CD14-positive monocyte (primary cell): Measurements from ENCODE around the gene RERE. TPM values are rescaled to one million over a fixed set of nuclear protein-coding genes. Genes with fewer than 3 reads are reported as not detected.

Experiments used
- DNase-seq, 3 donors: peaks; one replicate each; pipeline ENCODE4 v3.0.0-alpha.2; 2011 to 2022
- H2AFZ ChIP-seq: 2 replicates; pipeline ENCODE4 v1.6.0; 2012; ENCODE audit warnings: mild to moderate bottlenecking, low read depth, low read length, inconsistent platforms; ENCODE audit not compliant: insufficient read depth, poor library complexity, severe bottlenecking
- H3K27ac ChIP-seq, 2 donors: 1 replicate in 1 of 2; 2 replicates in 1 of 2; pipeline ENCODE4 v1.5.1; 2012 to 2013; ENCODE audit warnings: low read length in 2 of 2, control low read depth in 1 of 2, inconsistent platforms in 1 of 2, low read depth in 1 of 2, mild to moderate bottlenecking in 1 of 2
- H3K27me3 ChIP-seq, 2 donors: one replicate each; pipeline versions ENCODE4 v1.6.0 to v1.6.1; 2011 to 2013; ENCODE audit warnings: low read length in 2 of 2; ENCODE audit not compliant: control insufficient read depth in 2 of 2, insufficient read depth in 2 of 2
- H3K36me3 ChIP-seq, 2 donors: replicated peaks in 1 of 2; 1 replicate in 1 of 2; 2 replicates in 1 of 2; pipeline versions ENCODE4 v1.5.1 to v1.6.1; 2012 to 2013; ENCODE audit warnings: low read length in 2 of 2, control low read depth in 1 of 2, inconsistent platforms in 1 of 2, mild to moderate bottlenecking in 1 of 2; ENCODE audit not compliant: insufficient read depth in 2 of 2, control insufficient read depth in 1 of 2
- H3K4me1 ChIP-seq, 2 donors: 1 replicate in 1 of 2; 2 replicates in 1 of 2; pipeline versions ENCODE4 v1.5.1 to v1.6.1; 2012 to 2013; ENCODE audit warnings: low read length in 2 of 2, control low read depth in 1 of 2, inconsistent platforms in 1 of 2, mild to moderate bottlenecking in 1 of 2, moderate library complexity in 1 of 2; ENCODE audit not compliant: insufficient read depth in 2 of 2, control insufficient read depth in 1 of 2
- H3K4me2 ChIP-seq: replicated peaks from 2 replicates; pipeline ENCODE3; 2012; ENCODE audit warnings: low read length, moderate library complexity, mild to moderate bottlenecking; ENCODE audit not compliant: poor library complexity, severe bottlenecking; ENCODE audit errors: extremely low read depth
- H3K4me3 ChIP-seq, 3 experiments: fragments of 200-600 bp in 1 of 3; sonication (generic) in 1 of 3; replicated peaks in 1 of 3; 1 replicate in 2 of 3; 2 replicates in 1 of 3; pipeline ENCODE4 v1.5.1; 2011 to 2013; ENCODE audit warnings: low read length in 3 of 3, mild to moderate bottlenecking in 3 of 3, control low read depth in 2 of 3, low read depth in 2 of 3, inconsistent platforms in 1 of 3, moderate library complexity in 1 of 3
- H3K79me2 ChIP-seq: 2 replicates; pipeline ENCODE4 v1.6.0; 2012; ENCODE audit warnings: mild to moderate bottlenecking, control low read depth, inconsistent platforms, low read length, moderate library complexity; ENCODE audit not compliant: insufficient read depth
- H3K9ac ChIP-seq: 2 replicates; pipeline ENCODE4 v1.6.0; 2017; ENCODE audit warnings: low read length, mild to moderate bottlenecking; ENCODE audit not compliant: insufficient read depth, poor library complexity, severe bottlenecking
- H3K9me3 ChIP-seq, 2 donors: replicated peaks in 1 of 2; 1 replicate in 1 of 2; 2 replicates in 1 of 2; pipeline versions ENCODE4 v1.5.1 to v1.6.1; 2012 to 2013; ENCODE audit warnings: low read length in 2 of 2, control low read depth in 1 of 2; ENCODE audit not compliant: control insufficient read depth in 1 of 2, insufficient read depth in 1 of 2
- H4K20me1 ChIP-seq: 2 replicates; pipeline ENCODE4 v1.6.0; 2012; ENCODE audit warnings: mild to moderate bottlenecking, low read length, control low read depth, moderate library complexity; ENCODE audit not compliant: insufficient read depth
- H3K27ac Mint-ChIP-seq, 7 donors: one replicate each; pipeline ENCODE4 v1.8.0; 2020; ENCODE audit warnings: mild to moderate bottlenecking in 7 of 7, mixed read lengths in 7 of 7, moderate library complexity in 6 of 7, inconsistent platforms in 2 of 7
- H3K27me3 Mint-ChIP-seq, 3 donors: one replicate each; pipeline ENCODE4 v1.8.0; 2021 to 2022; ENCODE audit warnings: low read depth in 3 of 3, mild to moderate bottlenecking in 3 of 3, mixed read lengths in 3 of 3, moderate library complexity in 3 of 3, inconsistent platforms in 1 of 3
- H3K36me3 Mint-ChIP-seq, 2 donors: one replicate each; pipeline ENCODE4 v1.8.0; 2020; ENCODE audit warnings: mixed read lengths in 2 of 2, inconsistent platforms in 1 of 2, mild to moderate bottlenecking in 1 of 2
- H3K4me1 Mint-ChIP-seq: one replicate; pipeline ENCODE4 v1.8.0; 2020; ENCODE audit warnings: mild to moderate bottlenecking, mixed read lengths
- H3K4me3 Mint-ChIP-seq, 2 donors: one replicate each; pipeline ENCODE4 v1.8.0; 2020; ENCODE audit warnings: mild to moderate bottlenecking in 2 of 2, mixed read lengths in 2 of 2, moderate library complexity in 1 of 2
- H3K9me3 Mint-ChIP-seq, 7 donors: one replicate each; pipeline ENCODE4 v1.8.0; 2020 to 2022; ENCODE audit warnings: mixed read lengths in 7 of 7, mild to moderate bottlenecking in 6 of 7, moderate library complexity in 6 of 7, inconsistent platforms in 2 of 7
- WGBS: methylation state at CpG from one replicate; pipeline ENCODE4 v1.1.5; 2013; ENCODE audit warnings: missing lambda C conversion rate; ENCODE audit not compliant: insufficient coverage; 5-methylcytosine and 5-hydroxymethylcytosine counted together
- intact Hi-C, 2 donors: fragments of 100-400 bp; cut with micrococcal nuclease; formaldehyde crosslinking; loops; one replicate each; pipeline versions ENCODE4 v1.15.0 to v1.15.1; 2023
- polyA plus RNA-seq, 3 donors: library from polyadenylated mRNA; depleted of rRNA in 1 of 3; unstranded in 2 of 3; stranded (reverse) in 1 of 3; fragments of 300-500 nt in 2 of 3; fragments of >200 nt in 1 of 3; fragmentation: Illumina TruSeq in 2 of 3; gene quantifications; 1 replicate in 2 of 3; 2 replicates in 1 of 3; pipeline ENCODE4 v1.2.3, GENCODE V29; 2012 to 2021
- TF ChIP-seq, protein P1 (sequence below): fragments of 200-600 bp; IDR thresholded peaks from one replicate; pipeline ENCODE4 v1.8.0; 2022; ENCODE audit warnings: antibody characterized with exemption, mild to moderate bottlenecking

RERE gene
- polyA plus RNA-seq, 3 donors, result 1.2 to 19.4 (median 3.8) TPM

DNA sequence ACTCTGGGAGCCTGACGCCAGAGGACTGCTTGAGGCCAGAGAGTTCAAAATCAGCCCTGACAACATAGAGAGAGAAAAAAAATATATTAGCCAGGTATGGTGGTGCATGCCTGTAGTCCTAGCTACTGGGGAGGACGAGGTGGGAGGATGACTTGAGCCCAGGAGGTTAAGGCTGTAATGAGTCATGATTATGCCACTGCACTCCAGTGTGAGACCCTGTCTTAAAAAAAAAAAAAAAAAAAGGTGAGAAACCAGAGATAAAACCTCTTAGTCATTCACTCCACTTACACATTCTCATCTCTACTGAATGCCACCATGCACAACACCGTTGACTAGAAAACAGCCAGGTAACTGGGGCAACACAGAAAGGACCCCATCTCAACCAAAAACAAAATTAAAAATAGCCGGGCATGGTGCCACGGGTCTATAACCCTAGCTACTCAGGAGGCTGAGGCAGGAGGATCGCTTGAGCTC lies 321.5 kb downstream of the RERE start:
- no peaks in the 10 kb centered on the region for H3K79me2 ChIP-seq
- no peak overlapping the region for H3K4me3 Mint-ChIP-seq
- peak overlapping the region in 2 of 7 donors; percentile 11 to 76 for H3K27ac Mint-ChIP-seq

DNA sequence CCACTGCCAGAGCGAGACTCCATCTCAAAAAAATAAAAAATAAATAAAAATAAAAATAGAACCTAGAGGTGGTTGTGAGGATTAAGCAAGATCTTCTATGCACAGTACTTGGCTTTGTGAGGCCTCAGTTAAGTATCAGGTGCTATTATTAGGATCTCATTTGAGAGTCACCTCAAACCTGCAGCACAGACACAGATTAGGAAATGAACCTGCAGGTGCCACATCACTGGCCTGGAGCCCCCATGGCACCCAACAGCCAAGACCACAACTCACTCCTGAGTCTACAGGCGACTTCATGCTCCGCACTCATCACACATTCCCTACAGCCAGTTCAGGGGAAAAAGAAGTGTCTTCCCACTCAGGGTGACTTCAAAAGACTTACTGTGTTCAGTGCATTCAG lies 322.8 kb downstream of the RERE start:
- Mint-ChIP-seq H3K9me3 (peaks cover 0 to 4% (median 0%) of the 10 kb centered on the region in 7 donors), H3K36me3 (peaks cover 42 to 57% of the 10 kb centered on the region in 2 donors), H3K4me3 (no peak overlapping the region), H3K27me3 (peaks cover 0 to 2% (median 0%) of the 10 kb centered on the region in 3 donors), H3K4me1 (peaks cover 27% of the 10 kb centered on the region), H3K27ac (peak overlapping the region in 1 of 7 donors; percentile 70)
- no peak for DNase-seq
- no peak overlapping the region for H3K4me2 ChIP-seq
- H2AFZ ChIP-seq, result no peak overlapping the region
- no peaks in the 10 kb centered on the region for H3K9me3 ChIP-seq
- TF ChIP-seq, protein P1, sequence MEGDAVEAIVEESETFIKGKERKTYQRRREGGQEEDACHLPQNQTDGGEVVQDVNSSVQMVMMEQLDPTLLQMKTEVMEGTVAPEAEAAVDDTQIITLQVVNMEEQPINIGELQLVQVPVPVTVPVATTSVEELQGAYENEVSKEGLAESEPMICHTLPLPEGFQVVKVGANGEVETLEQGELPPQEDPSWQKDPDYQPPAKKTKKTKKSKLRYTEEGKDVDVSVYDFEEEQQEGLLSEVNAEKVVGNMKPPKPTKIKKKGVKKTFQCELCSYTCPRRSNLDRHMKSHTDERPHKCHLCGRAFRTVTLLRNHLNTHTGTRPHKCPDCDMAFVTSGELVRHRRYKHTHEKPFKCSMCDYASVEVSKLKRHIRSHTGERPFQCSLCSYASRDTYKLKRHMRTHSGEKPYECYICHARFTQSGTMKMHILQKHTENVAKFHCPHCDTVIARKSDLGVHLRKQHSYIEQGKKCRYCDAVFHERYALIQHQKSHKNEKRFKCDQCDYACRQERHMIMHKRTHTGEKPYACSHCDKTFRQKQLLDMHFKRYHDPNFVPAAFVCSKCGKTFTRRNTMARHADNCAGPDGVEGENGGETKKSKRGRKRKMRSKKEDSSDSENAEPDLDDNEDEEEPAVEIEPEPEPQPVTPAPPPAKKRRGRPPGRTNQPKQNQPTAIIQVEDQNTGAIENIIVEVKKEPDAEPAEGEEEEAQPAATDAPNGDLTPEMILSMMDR, result no peak
- no peaks in the 10 kb centered on the region for H3K27me3 ChIP-seq
- no peak overlapping the region for H3K4me3 ChIP-seq
- 100% methylated on average over 2 of the region's 3 CpGs for WGBS
- intact Hi-C loops, result no loop called here
- no peak overlapping the region for H3K9ac ChIP-seq
- no peaks in the 10 kb centered on the region for H3K79me2 ChIP-seq
- no peaks in the 10 kb centered on the region for H4K20me1 ChIP-seq
- peaks cover 25 to 39% of the 10 kb centered on the region in 2 donors for H3K36me3 ChIP-seq
- no peak overlapping the region for H3K27ac ChIP-seq
- H3K4me1 ChIP-seq, result peaks cover 13 to 16% of the 10 kb centered on the region in 2 donors

More for the DNA sequence above, 321.5 kb downstream of the RERE start:
- Mint-ChIP-seq H3K9me3 (no peaks in the 10 kb centered on the region), H3K4me1 (peaks cover 27% of the 10 kb centered on the region), H3K36me3 (peaks cover 39 to 51% of the 10 kb centered on the region in 2 donors), H3K27me3 (peaks cover 0 to 2% (median 0%) of the 10 kb centered on the region in 3 donors)
- Histone ChIP-seq H4K20me1 (no peaks in the 10 kb centered on the region), H3K4me2 (no peak overlapping the region), H2AFZ (no peak overlapping the region), H3K27me3 (no peaks in the 10 kb centered on the region), H3K27ac (no peak overlapping the region), H3K4me3 (no peak overlapping the region), H3K36me3 (peaks cover 25 to 39% of the 10 kb centered on the region in 2 donors), H3K9ac (no peak overlapping the region), H3K4me1 (peaks cover 13 to 16% of the 10 kb centered on the region in 2 donors), H3K9me3 (no peaks in the 10 kb centered on the region)
- TF ChIP-seq, protein P1, result no peak
- DNase-seq, result no peak
- no CpG with 5 or more reads among the region's 6 CpGs for WGBS
- intact Hi-C loops, result no loop called here
